Measurements from ENCODE around the gene BRMS1. TPM values are rescaled to one million over a fixed set of nuclear protein-coding genes. Genes with fewer than 3 reads are reported as not detected.

The BRMS1 gene
- total RNA-seq, 1 donor, result 43.1 TPM

DNA sequence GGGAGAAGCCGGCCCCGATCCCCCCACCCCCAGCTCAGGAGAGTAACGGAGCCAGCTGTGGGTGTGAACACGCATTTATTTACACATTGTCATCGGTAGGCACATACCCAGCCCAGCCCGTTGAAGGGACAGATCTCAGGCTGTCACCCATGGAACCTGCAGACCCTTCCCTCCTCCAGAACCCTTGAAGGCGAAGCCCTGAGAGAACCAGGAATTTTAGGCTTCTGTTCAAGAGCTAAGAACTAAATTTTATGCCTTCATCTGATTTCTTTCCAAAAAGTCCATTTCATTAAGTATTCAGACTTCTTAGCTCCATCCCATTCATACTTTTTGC lies 379 bp upstream of the BRMS1 start:
- DNase-seq (ENCODE audit: insufficient read length, low spot score, missing footprints), result no peak
- TF ChIP-seq, protein P1, sequence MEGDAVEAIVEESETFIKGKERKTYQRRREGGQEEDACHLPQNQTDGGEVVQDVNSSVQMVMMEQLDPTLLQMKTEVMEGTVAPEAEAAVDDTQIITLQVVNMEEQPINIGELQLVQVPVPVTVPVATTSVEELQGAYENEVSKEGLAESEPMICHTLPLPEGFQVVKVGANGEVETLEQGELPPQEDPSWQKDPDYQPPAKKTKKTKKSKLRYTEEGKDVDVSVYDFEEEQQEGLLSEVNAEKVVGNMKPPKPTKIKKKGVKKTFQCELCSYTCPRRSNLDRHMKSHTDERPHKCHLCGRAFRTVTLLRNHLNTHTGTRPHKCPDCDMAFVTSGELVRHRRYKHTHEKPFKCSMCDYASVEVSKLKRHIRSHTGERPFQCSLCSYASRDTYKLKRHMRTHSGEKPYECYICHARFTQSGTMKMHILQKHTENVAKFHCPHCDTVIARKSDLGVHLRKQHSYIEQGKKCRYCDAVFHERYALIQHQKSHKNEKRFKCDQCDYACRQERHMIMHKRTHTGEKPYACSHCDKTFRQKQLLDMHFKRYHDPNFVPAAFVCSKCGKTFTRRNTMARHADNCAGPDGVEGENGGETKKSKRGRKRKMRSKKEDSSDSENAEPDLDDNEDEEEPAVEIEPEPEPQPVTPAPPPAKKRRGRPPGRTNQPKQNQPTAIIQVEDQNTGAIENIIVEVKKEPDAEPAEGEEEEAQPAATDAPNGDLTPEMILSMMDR (IDR thresholded peaks at IDR 0.05; ENCODE audit: extremely low read depth, low read depth, low read length), result no peak
- Histone ChIP-seq H3K36me3 (ENCODE audit: insufficient read depth, low read length) (peaks cover 24% of the 10 kb centered on the region), H3K27ac (ENCODE audit: low read depth, low read length) (peak overlapping the region; percentile 84), H3K27me3 (ENCODE audit: insufficient read depth, low read length) (no peaks in the 10 kb centered on the region), H3K9me3 (ENCODE audit: low read depth, low read length) (no peaks in the 10 kb centered on the region), H2AFZ (ENCODE audit: low read length) (peak overlapping the region; percentile 75), H3K4me3 (ENCODE audit: insufficient read depth, low read length) (peak overlapping the region; percentile 95), H4K20me1 (ENCODE audit: insufficient read depth, low read length) (peaks cover 7% of the 10 kb centered on the region), H3K4me1 (ENCODE audit: insufficient read depth, low read length) (peaks cover 30% of the 10 kb centered on the region), H3K4me2 (ENCODE audit: insufficient read depth, low read length) (peak overlapping the region; percentile 90), H3K79me2 (ENCODE audit: insufficient read depth, low read length) (peaks cover 40% of the 10 kb centered on the region)

DNA sequence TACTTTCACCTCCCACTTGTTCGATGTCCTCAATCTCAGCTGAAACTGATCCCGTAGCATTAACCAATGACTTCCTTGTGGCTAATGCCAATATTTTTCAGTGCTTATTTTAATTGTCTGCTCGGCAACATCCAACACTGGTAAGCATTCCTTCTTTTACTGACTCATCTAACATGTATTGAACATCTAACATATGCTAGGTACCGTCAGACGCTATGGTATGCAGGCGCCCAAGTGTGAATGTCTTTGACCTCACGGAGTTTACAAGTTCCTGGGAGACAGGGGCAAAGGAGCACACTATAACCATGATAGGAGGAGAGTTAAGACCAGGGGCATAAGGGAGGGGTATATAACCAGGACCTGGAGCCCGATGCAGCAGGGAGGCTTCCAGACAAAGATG lies 1.7 kb downstream of the BRMS1 start:
- Histone ChIP-seq H3K4me1 (ENCODE audit: insufficient read depth, low read length) (peaks cover 30% of the 10 kb centered on the region), H3K79me2 (ENCODE audit: insufficient read depth, low read length) (peaks cover 40% of the 10 kb centered on the region), H3K4me3 (ENCODE audit: insufficient read depth, low read length) (no peak overlapping the region), H2AFZ (ENCODE audit: low read length) (no peak overlapping the region), H3K9me3 (ENCODE audit: low read depth, low read length) (no peaks in the 10 kb centered on the region), H3K27ac (ENCODE audit: low read depth, low read length) (no peak overlapping the region), H4K20me1 (ENCODE audit: insufficient read depth, low read length) (peaks cover 7% of the 10 kb centered on the region), H3K27me3 (ENCODE audit: insufficient read depth, low read length) (no peaks in the 10 kb centered on the region), H3K36me3 (ENCODE audit: insufficient read depth, low read length) (peaks cover 38% of the 10 kb centered on the region), H3K4me2 (ENCODE audit: insufficient read depth, low read length) (no peak overlapping the region)
- TF ChIP-seq, protein P1 (IDR thresholded peaks at IDR 0.05; ENCODE audit: extremely low read depth, low read depth, low read length), result no peak
- no peak for DNase-seq (ENCODE audit: insufficient read length, low spot score, missing footprints)

DNA sequence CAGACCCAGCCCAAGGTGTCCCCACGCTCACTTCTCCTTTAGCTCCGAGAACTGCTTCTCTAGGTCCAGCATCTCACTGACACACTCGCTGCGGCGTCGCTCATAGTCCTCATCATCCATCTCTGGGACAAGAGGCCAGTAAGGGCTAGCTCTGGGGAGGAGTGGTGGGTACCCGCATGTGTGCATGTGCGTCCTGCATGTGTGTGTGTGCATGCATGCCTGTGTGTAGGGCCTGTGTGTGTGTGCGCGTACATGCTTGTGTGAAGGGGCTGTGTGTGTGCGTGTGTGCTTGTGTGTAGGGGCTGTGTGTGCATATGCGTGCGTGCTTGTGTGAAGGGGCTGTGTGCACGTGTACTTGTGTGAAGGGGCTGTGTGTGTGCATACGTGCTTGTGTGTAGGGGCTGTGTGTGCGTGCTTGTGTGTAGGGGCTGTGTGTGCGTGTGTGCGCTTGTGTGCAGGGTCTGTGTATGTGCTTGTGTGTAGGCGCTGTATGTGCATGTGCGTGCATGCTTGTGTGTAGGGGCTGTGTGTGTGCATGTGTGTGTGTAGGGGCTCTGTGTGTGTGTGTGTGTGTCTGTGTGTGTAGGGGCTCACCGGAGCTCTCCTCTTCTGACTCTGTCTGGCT lies 3.3 kb downstream of the BRMS1 start:
- Histone ChIP-seq H4K20me1 (ENCODE audit: insufficient read depth, low read length) (peaks cover 11% of the 10 kb centered on the region), H3K4me1 (ENCODE audit: insufficient read depth, low read length) (peaks cover 43% of the 10 kb centered on the region), H3K4me2 (ENCODE audit: insufficient read depth, low read length) (no peak overlapping the region), H3K4me3 (ENCODE audit: insufficient read depth, low read length) (no peak overlapping the region), H2AFZ (ENCODE audit: low read length) (no peak overlapping the region), H3K27me3 (ENCODE audit: insufficient read depth, low read length) (no peaks in the 10 kb centered on the region), H3K79me2 (ENCODE audit: insufficient read depth, low read length) (peaks cover 37% of the 10 kb centered on the region), H3K36me3 (ENCODE audit: insufficient read depth, low read length) (peaks cover 45% of the 10 kb centered on the region), H3K9me3 (ENCODE audit: low read depth, low read length) (no peaks in the 10 kb centered on the region), H3K27ac (ENCODE audit: low read depth, low read length) (no peak overlapping the region)
- DNase-seq (ENCODE audit: insufficient read length, low spot score, missing footprints), result peak; percentile 58
- TF ChIP-seq, protein P1 (IDR thresholded peaks at IDR 0.05; ENCODE audit: extremely low read depth, low read depth, low read length), result no peak

DNA sequence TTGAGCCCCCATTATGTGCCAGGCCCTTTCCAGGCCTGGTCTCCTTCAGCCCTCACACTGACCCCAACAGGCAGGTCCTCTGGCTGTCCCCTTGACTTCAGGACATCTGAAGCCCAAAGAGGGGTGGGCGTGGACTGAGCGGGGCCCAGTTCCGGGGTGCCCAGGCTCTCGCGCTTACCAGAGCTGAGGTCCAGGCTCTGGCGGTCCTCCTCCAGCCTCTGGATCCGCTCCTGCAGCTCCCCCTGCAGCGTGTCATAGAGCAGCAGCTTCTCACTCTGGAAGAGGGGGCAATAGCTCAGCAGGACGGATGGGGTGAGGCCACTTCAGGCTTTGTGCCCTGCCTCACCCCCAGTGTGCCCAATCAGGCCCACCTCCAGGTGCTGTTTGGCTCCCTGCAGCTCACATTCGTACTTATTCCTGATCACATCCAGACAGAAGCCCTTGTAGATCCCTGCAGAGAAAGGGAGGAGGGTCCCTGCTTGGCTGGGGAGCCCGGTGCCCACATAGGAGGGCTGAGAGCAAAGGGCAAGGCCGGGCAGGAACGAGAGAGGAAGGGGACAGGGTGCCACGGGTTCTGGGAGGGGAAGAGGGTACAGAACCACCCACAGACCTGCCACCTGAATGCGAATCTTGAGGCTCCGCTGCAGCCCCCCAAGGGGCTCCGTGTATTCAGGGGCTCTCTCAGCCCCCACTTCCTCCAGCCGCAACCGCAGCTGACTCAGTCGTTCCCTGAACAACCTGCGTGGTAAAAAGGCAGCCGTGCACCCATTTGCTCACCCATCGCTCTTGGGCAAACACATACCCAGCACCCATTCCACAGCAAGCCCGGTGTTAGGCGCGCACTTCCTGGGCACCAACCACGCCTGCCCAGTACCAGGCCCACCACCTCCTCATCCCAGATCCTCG lies 4.1 kb downstream of the BRMS1 start:
- no peaks in the 10 kb centered on the region for H3K9me3 ChIP-seq (ENCODE audit: low read depth, low read length)
- H3K27me3 ChIP-seq (ENCODE audit: insufficient read depth, low read length), result no peaks in the 10 kb centered on the region
- H3K4me2 ChIP-seq (ENCODE audit: insufficient read depth, low read length), result no peak overlapping the region
- peaks cover 33% of the 10 kb centered on the region for H3K79me2 ChIP-seq (ENCODE audit: insufficient read depth, low read length)
- H2AFZ ChIP-seq (ENCODE audit: low read length), result no peak overlapping the region
- peaks cover 45% of the 10 kb centered on the region for H3K36me3 ChIP-seq (ENCODE audit: insufficient read depth, low read length)
- TF ChIP-seq, protein P1 (IDR thresholded peaks at IDR 0.05; ENCODE audit: extremely low read depth, low read depth, low read length), result no peak
- peaks cover 11% of the 10 kb centered on the region for H4K20me1 ChIP-seq (ENCODE audit: insufficient read depth, low read length)
- DNase-seq (ENCODE audit: insufficient read length, low spot score, missing footprints), result no peak
- H3K4me3 ChIP-seq (ENCODE audit: insufficient read depth, low read length), result no peak overlapping the region
- H3K27ac ChIP-seq (ENCODE audit: low read depth, low read length), result no peak overlapping the region
- H3K4me1 ChIP-seq (ENCODE audit: insufficient read depth, low read length), result peaks cover 41% of the 10 kb centered on the region
